K562 (cell line): ENCODE results near the gene TMEM132C. TPM values are rescaled to one million over a fixed set of nuclear protein-coding genes. Genes with fewer than 3 reads are reported as not detected.

Experiments
- ARID3B ChIP-seq: fragments of 250-450 bp; sonication (Bioruptor Pico); IDR thresholded peaks from 2 replicates; pipeline ENCODE4 v1.4.0; 2020; ENCODE audit warnings: borderline replicate concordance
- MLX ChIP-seq, 2 experiments: fragments of 450-650 bp in 1 of 2; sonication (generic) in 1 of 2; formaldehyde crosslinking; conservative IDR thresholded peaks; 2 replicates each; pipeline versions ENCODE4 v1.4.0 to v1.8.1; 2020 to 2022; ENCODE audit warnings: mild to moderate bottlenecking in 1 of 2, missing genetic modification reagents in 1 of 2
- MXD1 ChIP-seq: fragments of 250-450 bp; sonication (Bioruptor Pico); IDR thresholded peaks from 2 replicates; pipeline ENCODE4 v1.8.0; 2021; ENCODE audit warnings: borderline replicate concordance, mild to moderate bottlenecking, moderate library complexity; ENCODE audit not compliant: poor library complexity, severe bottlenecking
- RAD21 ChIP-seq, 2 experiments: fragments of 250-450 bp in 1 of 2; fragments of 450-650 bp in 1 of 2; sonication (Bioruptor Pico) in 1 of 2; formaldehyde crosslinking in 1 of 2; IDR thresholded peaks in 1 of 2; conservative IDR thresholded peaks in 1 of 2; 2 replicates each; pipeline versions ENCODE4 v1.4.0 to v1.8.0; 2020 to 2022; ENCODE audit warnings: mild to moderate bottlenecking in 2 of 2, moderate library complexity in 1 of 2
- U2AF1 ChIP-seq: fragments of 200-400 bp; formaldehyde crosslinking; optimal IDR thresholded peaks from 2 replicates; pipeline ENCODE3; 2017; ENCODE audit warnings: mild to moderate bottlenecking, low read depth, low read length, moderate library complexity
- USF1 ChIP-seq: sonication (generic); formaldehyde crosslinking; IDR thresholded peaks from 2 replicates; pipeline ENCODE4 v1.9.0; 2022; ENCODE audit warnings: mild to moderate bottlenecking, missing genetic modification reagents
- ZBTB2 ChIP-seq: fragments of 450-650 bp; IDR thresholded peaks from 2 replicates; pipeline ENCODE4 v1.6.1; 2016; ENCODE audit warnings: antibody characterized with exemption
- polyA plus RNA-seq, 8 experiments: library from polyadenylated mRNA; depleted of rRNA in 4 of 8; stranded (reverse) in 5 of 8; unstranded in 3 of 8; fragments of >200 nt; fragmentation: Nextera tagmentation in 2 of 8; fragmentation: Illumina TruSeq in 1 of 8; extraction: Ambion mirVana in 2 of 8; extraction: Trizol in 1 of 8; gene quantifications; 2 replicates each; pipeline versions ENCODE4 v1.2.1 to v1.2.3, GENCODE V29; 2011 to 2014; ENCODE audit warnings: inconsistent platforms in 1 of 8, missing spikeins in 1 of 8
- total RNA-seq, 7 experiments: library from RNA; depleted of rRNA in 6 of 7; stranded (reverse); fragments of >200 nt in 6 of 7; fragmentation: Illumina TruSeq in 2 of 7; extraction: Trizol in 2 of 7; gene quantifications; 2 replicates each; pipeline versions ENCODE4 v1.2.1 to v1.2.3, GENCODE V29; 2011 to 2021; ENCODE audit warnings: low replicate concordance in 1 of 7

The TMEM132C gene
- total and polyA plus RNA-seq, 9 of the 15 experiments (the other 6 are each of a cell fraction or from before 2014, with no cell fraction given) = not detected

GRCh38 chr12:128644664-128645296 lies 377.8 kb downstream of the TMEM132C start (continued):
- TF ChIP-seq ZBTB2 = no peak
- TF ChIP-seq U2AF1 = no peak
- TF ChIP-seq MXD1 = no peak
- peak; percentile 7 to 47; a peak in 2 of 4 replicates for TF ChIP-seq RAD21 (CRISPR knock-in tag; conservative IDR thresholded peaks at IDR 0.05 in 1 of 2, IDR thresholded peaks at IDR 0.05 in 1 of 2)
- no peak for TF ChIP-seq MLX (CRISPR knock-in tag; conservative IDR thresholded peaks at IDR 0.05)
- TF ChIP-seq USF1 (CRISPR knock-in tag) = no peak
- no peak for TF ChIP-seq ARID3B (CRISPR knock-in tag)
